Kidney epithelial cell (primary cell): ENCODE data around the gene TGDS. TPM values are rescaled to one million over a fixed set of nuclear protein-coding genes. Genes with fewer than 3 reads are reported as not detected.

Experiments used
- DNase-seq: peaks from one replicate; pipeline ENCODE4 v3.0.0-alpha.2; 2010; ENCODE audit warnings: low read depth
- H3K27me3 ChIP-seq: 2 replicates; pipeline ENCODE4 v1.6.0; 2011; ENCODE audit warnings: low read length; ENCODE audit not compliant: control insufficient read depth, insufficient read depth
- H3K36me3 ChIP-seq: 2 replicates; pipeline ENCODE4 v1.5.1; 2011; ENCODE audit warnings: low read length; ENCODE audit not compliant: control insufficient read depth, insufficient read depth
- H3K4me3 ChIP-seq: 2 replicates; pipeline ENCODE4 v1.5.1; 2011; ENCODE audit warnings: low read depth, mild to moderate bottlenecking, control low read depth, low read length
- CTCF ChIP-seq: IDR thresholded peaks from 2 replicates; pipeline ENCODE4 v1.5.1; 2011; ENCODE audit warnings: mild to moderate bottlenecking, moderate library complexity, low read length, control low read depth, inconsistent platforms; ENCODE audit not compliant: insufficient read depth, poor library complexity, severe bottlenecking
- total RNA-seq: library from RNA; depleted of rRNA; stranded (reverse); fragments of >200 nt; gene quantifications from 2 replicates; pipeline ENCODE4 v1.2.3, GENCODE V29; 2015

TGDS gene
- total RNA-seq, 1 donor from 2014 or later = 14.3 TPM

- no peak for TF ChIP-seq CTCF
- no peak overlapping the region for H3K4me3 ChIP-seq
- DNase-seq = no peak
- H3K27me3 ChIP-seq = no peaks in the 10 kb centered on the region
- no peaks in the 10 kb centered on the region for H3K36me3 ChIP-seq
Measured at GRCh38 chr13:94632226-94632980, 36.5 kb upstream of the TGDS start.

DNA sequence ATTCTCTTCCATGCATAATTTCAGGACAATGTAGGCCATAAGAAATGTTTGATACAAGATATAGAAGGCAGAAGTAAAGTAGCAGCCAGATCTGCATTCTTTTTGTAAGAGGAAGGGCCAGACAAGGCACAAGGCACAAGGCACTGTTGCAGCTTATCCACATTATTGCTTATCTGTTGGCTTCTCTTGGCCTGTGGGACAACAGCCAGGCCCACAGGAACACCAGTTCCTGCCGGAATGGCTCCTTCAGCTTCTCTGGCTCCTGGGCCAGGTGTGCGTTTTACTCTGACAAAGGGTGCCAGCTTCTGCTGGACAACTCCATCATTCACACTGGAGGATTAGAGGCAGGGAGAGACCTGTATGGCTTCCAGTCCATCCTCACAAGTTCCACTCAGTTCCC lies 34.9 kb upstream of the TGDS start:
- TF ChIP-seq CTCF = no peak
- no peak for DNase-seq
- Histone ChIP-seq H3K27me3 (no peaks in the 10 kb centered on the region), H3K36me3 (no peaks in the 10 kb centered on the region), H3K4me3 (no peak overlapping the region)

- DNase-seq = no peak
- H3K36me3 ChIP-seq = peaks cover 1% of the 10 kb centered on the region
- no peak for TF ChIP-seq CTCF
- H3K27me3 ChIP-seq = no peaks in the 10 kb centered on the region
- H3K4me3 ChIP-seq = no peak overlapping the region
Measured at GRCh38 chr13:94623316-94623715, 27.4 kb upstream of the TGDS start.

DNA sequence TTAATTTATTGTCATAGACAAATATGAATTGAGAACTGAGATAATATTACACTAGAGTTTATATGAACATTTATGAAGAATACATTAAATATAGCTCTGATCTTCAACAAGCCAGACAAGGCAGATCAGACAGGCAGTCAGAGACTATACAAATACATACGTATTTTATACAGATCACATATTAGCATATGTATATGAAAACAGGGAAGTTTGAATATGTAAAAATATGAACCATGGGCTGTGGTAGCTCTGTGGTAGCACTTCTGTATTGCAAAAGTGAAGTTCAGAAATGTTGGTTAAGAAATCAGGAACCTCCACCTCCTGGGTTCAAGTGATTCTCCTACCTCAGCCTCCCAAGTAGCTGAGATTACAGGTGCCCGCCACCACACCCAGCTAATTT lies 26.4 kb upstream of the TGDS start:
- Histone ChIP-seq H3K36me3 (peaks cover 1% of the 10 kb centered on the region), H3K27me3 (no peaks in the 10 kb centered on the region), H3K4me3 (no peak overlapping the region)
- TF ChIP-seq CTCF = no peak
- DNase-seq = no peak

- H3K27me3 ChIP-seq = no peaks in the 10 kb centered on the region
- DNase-seq = no peak
Measured at GRCh38 chr13:94620286-94620896, 24.4 kb upstream of the TGDS start.

More at GRCh38 chr13:94620286-94620896, 24.4 kb upstream of the TGDS start:
- peak; percentile 76 for TF ChIP-seq CTCF
- Histone ChIP-seq H3K36me3 (peaks cover 1% of the 10 kb centered on the region), H3K4me3 (no peak overlapping the region)
